GM08714 (cell line): Measurements from ENCODE around the gene RPL5.

Experiments used
- H3K4me3 ChIP-seq: fragments of 200-500 bp; sonication (Bioruptor generic); 2 replicates; pipeline ENCODE4 v1.5.1; 2014; ENCODE audit warnings: mild to moderate bottlenecking, low read length, inconsistent platforms
- ZNF274 ChIP-seq: IDR thresholded peaks from 2 replicates; pipeline ENCODE4 v1.6.1; 2012; ENCODE audit warnings: mild to moderate bottlenecking, low read depth, low read length

The RPL5 gene

DNA sequence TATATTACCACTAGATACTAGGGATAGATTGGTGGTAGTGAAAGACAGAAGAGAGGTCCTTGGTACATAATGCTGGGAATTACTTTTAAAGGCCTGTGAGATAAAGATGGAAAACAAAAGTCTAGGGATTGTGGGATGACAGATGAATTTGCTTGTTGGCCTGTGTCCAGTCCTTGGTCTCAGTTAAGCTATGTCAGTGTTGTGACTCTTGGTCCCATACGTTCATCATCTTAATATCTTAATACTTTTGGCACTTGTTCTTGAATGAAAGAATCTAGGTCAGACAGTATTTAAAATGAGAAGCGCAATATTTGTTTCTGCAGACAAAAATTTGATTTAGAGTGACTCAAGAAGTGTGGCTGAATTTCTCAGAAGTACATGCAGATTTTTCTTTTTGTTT lies 7.6 kb downstream of the RPL5 start:
- no peak for TF ChIP-seq ZNF274

DNA sequence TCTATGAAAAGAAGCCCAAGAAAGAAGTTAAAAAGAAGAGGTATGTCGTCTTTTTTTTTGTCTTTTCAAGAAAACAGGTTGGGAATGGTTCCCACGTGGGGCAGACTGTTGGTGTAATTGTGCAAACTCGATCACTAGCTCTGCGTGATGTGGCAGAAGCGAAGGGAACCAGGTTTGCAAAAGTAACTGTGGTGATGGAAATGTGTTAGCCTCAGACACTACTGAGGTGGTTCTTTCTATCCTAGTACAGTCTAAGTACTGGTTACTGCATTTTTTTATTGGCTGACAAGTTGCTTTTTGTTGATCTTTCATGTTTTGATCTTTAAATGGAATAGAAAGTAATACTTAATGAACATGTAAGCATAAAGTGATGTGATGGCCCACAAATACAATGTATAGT lies 8.8 kb downstream of the RPL5 start:
- H3K4me3 ChIP-seq, result no peak overlapping the region
- no peak for TF ChIP-seq ZNF274

More for the DNA sequence above, 7.6 kb downstream of the RPL5 start:
- H3K4me3 ChIP-seq, result no peak overlapping the region

DNA sequence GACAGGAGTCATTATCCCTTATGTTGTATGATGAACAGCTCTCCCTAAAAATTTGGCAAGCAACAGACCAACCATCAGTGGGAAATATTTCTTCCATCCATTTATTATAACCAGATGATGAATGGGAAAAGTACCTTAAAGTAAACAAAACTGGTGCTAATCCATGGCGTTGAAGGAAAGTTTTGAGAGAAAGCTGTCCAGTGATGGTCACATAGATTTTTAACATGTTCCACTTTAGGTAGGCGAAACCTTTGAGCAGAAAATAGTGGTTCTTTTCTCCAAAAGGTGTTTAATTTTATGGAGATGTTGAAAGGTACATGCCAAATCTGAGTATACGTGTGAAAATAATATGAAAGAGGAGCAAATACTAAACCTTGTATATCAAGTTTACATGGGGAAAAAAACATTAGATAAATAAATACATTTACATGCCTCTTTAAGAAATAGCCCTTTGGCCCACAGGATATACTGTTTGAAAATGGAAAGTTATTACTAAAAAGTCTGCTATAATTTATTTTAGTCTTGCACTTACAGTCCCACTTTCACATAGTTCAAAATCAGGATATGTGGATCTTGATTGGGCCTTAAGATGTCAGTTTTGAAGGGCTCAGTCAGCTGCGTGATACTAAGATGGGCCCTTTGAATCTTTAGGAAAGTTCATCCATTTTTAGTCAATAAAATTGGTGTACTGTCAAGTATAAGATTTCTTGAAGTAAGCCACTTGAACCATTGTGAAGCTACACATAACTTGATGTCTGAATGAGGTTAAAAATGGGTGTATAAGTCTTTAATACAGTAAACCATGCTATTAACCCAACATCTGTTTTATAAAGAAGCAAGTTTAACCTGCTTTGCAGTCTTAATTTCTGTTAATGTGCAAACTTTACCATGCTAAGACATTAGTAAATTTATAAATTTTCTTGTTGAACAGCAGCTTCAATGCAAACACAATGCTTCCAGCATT lies 10.5 kb downstream of the RPL5 start:
- TF ChIP-seq ZNF274, result no peak

DNA sequence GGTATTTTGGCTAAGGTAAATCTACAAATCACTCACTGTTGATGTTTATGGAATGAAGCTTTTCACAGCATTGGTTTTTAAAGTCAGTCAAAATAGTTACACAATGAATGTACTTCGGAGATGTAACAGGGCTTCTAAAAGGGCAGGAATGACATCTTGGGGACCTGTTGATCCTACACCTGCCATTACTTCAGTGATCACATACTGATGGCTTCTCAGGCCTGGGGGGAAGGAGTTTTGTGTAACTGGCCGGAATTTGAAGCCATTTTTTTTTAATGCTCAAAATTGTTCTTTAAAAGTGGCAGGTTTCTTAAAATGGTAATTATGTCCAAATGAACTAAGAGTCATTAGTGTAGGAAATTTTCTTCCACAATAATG lies 11.2 kb downstream of the RPL5 start:
- TF ChIP-seq ZNF274, result no peak
- H3K4me3 ChIP-seq, result no peak overlapping the region

More for the DNA sequence above, 10.5 kb downstream of the RPL5 start:
- H3K4me3 ChIP-seq, result no peak overlapping the region

DNA sequence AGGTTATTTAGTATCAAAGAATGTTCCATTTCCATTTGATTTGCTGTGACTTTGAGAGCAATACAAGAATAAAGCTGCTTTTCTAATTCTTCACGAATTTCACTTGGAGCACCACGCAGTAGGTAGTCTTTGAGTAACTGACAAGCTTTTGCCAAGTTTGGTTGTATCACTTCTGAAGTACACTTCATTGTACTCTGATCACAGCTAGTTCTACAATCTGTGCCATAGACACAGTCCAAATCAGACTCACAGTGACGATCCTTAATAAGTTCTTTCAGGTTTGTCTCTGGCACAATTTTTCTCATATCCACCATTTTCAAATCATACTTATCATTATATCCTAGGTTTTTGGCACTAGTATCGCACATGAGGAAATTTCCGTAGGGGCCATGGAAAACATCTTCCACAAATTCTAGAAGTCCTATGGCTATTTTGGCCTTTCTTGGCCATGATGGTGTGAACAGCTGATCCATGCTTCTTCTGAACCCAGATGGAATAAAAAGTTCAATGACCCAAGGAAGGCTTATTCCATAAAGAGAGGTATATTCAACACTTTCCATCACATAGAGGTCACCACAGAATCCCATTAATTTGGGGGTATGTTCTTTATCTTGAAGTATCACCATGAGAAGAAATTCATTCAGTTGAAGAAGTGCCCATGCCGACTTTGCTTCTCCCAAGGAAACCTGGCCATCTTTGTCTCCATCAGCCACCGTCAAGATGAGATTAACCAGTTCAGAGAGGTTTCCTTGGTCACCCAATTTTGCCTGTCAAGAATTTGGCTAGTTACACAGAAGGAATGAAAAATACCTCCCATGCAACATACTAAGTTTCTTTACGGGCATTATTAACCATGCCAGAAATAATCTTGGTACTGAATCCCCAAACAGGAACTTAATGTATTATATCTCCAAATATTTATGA lies 11.9 kb downstream of the RPL5 start:
- no peak overlapping the region for H3K4me3 ChIP-seq
- no peak for TF ChIP-seq ZNF274

DNA sequence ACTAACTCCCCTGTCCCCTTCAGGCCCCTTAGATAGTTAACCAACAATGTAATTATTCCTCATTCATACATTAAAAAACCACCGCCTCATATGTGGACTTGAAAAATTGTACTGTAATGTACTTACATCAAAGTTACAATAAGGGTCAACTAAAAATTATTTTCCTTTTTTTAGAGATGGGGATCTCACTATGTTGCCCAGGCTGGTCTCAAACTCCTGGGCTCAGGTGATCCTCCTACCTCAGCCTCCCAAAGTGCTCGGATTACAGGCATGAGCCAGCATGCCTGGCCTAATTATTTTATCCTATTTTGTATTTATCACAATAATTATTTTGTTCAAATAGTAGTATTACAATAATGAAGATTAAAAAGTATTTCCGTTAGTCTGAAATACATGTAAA lies 12.6 kb downstream of the RPL5 start:
- no peak for TF ChIP-seq ZNF274
- no peak overlapping the region for H3K4me3 ChIP-seq

DNA sequence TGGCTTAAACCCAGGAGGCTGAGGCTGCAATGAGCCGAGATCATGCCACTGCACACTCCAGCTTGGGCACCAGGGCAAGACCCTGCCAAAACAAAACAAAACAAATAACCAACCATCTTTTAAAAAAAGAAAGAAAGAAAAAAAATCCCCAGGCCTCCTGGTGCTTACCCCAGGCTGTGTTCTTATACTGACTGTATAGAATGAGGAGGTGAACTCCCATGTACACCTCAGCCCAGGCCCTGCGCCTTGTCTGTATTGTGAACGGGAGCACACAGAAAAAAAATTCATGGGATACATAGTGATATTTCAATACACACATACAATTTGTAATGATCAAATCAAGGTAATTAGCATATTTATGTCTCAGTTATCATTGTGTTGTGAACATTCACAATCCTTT lies 14.1 kb downstream of the RPL5 start:
- no peak for TF ChIP-seq ZNF274
- no peak overlapping the region for H3K4me3 ChIP-seq

DNA sequence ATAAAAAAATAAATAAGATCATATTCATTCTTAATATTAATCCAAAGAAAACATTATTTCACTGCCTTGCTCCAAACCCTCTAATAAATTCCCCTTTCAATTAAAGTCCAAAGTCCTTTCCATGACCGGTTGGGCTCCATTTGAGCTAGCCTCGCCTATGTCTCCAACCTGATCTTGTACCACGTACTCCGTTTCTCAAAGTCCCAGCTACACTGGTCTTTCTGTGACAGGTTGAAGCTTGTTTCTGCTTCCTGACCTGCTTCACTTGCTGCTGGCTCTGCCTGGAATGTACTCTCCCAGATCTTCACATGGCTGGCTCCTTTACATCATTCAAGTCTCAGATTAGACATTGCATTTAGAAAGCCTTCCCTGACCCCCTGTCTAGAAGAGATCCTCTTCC lies 16.4 kb downstream of the RPL5 start:
- no peak overlapping the region for H3K4me3 ChIP-seq
- TF ChIP-seq ZNF274, result no peak

DNA sequence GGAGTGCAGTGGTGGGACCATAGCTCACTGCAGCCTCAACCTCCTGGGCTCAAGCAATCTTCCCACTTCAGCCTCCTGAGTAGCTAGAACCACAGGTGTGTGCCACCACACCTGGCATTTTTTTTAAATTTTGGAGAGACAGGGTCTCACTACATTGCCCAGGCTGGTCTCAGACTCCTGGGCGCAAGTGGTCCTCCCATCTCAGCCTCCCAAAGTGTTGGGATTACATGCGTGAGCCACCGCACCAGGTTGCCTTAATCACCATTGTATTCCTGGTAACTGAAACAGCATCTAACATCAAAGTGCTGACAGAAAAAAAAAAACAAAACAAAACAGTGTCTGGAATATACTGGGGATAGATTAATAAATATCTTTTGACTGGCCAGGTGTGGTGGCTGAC lies 18.2 kb downstream of the RPL5 start:
- no peak overlapping the region for H3K4me3 ChIP-seq
- no peak for TF ChIP-seq ZNF274

DNA sequence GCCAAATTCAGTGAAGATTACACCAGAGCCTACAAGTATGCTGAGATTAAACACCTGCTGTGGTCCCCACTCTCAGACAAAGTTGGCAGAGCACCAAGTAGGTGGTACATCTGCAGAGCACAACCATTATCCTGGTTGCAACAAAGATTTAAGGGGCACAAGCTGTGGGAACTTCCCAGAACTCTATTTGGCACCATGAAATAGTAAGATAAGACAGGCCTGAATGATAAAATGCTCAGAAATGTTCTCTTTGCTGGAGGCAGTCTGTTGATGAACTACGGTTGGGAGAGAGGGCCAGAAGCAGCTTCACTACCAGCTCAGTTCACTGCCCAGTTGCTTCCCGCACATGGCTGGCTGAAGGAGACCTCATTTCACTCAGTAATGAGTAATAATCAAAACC lies 19.9 kb downstream of the RPL5 start:
- no peak overlapping the region for H3K4me3 ChIP-seq
- TF ChIP-seq ZNF274, result no peak

DNA sequence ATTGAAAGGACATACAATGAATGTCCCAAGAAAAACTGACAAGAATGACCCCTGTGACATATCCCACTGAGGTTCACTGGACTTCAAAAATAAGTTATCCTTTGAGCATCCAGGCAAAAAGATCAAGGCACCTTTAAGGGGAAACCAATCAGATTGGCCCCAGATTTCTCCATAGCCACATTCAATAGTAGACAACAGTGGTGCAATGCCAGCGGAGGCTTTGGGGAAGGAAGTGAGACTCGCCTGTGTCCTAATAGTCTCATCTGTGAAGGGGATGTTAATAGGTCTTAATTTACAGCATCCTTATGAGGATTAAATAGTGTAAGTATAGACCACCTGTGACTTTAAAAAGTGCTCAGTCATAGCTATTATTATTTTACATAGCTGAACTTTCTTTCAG lies 21.5 kb downstream of the RPL5 start:
- no peak for TF ChIP-seq ZNF274

DNA sequence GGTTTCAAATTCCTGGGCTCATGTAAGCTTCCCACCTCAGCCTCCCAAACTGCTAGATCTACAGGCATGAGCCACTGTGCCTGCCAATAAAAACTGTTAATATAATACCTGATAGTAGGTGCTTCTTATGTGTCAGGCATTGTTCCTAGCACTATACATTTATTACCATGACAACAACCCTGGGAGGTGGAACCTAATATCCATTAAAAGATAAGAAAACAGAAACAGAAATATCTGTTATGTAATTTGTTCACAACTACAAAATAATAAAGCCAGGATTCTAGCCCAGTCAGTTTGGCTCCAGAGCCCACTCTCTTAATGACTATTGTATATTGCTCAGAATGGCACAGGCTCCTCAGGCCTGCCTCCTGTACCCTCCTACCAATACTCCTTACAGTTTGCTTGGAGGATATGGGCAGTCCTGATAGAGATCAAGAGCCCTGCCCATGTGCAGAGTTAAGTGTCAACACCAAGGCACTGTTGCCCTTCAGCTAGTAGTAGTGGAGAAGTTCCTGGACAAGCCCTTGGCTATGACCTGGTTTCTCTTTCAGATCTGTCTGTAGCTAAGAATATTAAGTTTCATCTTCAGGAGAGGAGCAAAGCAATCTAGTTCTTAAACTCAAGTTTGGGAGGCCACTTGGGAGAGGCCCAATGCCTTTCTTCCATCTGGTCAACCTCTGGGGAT lies 22.4 kb downstream of the RPL5 start:
- no peak for TF ChIP-seq ZNF274
- no peak overlapping the region for H3K4me3 ChIP-seq

More for the DNA sequence above, 21.5 kb downstream of the RPL5 start:
- H3K4me3 ChIP-seq, result no peak overlapping the region

DNA sequence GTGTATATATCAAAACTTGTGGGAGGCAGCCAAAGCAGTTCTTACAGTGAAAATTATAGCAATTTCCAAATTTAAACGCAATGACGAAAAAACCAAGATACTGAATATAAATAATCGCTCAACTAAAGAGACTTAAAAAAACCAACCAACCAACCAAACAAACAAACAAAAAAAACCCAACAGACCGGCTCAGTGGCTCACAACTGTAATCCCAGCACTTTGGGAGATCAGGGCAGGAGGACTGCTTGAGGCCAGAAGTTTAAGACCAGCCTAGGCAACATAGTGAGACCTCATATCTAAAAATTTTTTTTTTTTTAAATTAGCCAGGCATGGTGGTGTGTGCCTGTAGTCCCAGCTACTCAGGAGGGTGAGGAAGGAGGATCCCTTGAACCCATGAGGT lies 23.4 kb downstream of the RPL5 start:
- no peak for TF ChIP-seq ZNF274
- no peak overlapping the region for H3K4me3 ChIP-seq

DNA sequence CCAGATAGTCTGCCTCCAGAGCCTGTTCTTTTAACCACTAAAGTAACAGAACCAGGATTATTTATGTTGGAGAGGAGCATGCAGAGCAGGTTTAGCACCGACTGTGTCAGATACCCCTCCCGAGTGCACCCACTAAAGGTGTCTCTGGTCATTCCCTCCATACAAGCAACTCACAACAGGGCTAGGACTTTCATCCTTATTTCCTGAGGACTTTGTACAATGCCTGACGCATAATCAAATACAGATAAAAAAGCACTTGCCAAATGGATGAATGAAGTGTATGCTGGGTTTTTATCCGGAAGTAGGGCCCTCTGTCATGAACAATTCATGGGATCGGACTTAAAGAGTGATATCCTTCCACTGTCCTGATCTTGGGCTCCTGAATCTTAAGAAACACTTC lies 26.0 kb downstream of the RPL5 start:
- no peak for TF ChIP-seq ZNF274
- no peak overlapping the region for H3K4me3 ChIP-seq
